ENCODE results near the gene NUMA1.

DNA sequence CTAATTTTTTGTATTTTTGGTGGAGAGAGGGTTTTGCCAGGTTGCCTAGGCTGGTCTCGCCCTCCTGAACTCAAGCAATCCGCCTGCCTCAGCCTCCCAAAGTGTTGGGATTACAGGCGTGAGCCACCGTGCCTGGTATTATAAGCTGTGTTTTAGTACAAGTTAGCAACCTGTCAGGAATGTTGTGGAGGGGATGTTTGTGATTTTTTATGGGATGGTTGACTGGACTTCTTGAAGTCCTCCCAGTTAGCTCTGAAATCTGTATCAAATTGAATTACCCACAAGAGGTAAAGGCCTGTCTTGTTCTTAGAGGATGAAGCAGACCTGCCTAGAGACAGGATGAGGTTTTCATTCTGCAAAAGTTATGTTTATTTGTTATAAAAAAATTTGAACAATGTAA, 115.7 kb downstream of the NUMA1 start:
- TF ChIP-seq TEAD4 (IDR thresholded peaks at IDR 0.05; ENCODE audit: low read depth, low read length) = no peak
- TF ChIP-seq, protein P1, sequence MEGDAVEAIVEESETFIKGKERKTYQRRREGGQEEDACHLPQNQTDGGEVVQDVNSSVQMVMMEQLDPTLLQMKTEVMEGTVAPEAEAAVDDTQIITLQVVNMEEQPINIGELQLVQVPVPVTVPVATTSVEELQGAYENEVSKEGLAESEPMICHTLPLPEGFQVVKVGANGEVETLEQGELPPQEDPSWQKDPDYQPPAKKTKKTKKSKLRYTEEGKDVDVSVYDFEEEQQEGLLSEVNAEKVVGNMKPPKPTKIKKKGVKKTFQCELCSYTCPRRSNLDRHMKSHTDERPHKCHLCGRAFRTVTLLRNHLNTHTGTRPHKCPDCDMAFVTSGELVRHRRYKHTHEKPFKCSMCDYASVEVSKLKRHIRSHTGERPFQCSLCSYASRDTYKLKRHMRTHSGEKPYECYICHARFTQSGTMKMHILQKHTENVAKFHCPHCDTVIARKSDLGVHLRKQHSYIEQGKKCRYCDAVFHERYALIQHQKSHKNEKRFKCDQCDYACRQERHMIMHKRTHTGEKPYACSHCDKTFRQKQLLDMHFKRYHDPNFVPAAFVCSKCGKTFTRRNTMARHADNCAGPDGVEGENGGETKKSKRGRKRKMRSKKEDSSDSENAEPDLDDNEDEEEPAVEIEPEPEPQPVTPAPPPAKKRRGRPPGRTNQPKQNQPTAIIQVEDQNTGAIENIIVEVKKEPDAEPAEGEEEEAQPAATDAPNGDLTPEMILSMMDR (IDR thresholded peaks at IDR 0.05; ENCODE audit: control extremely low read depth in 1 of 3, insufficient read depth in 1 of 3, low read depth in 1 of 3, low read length in 3 of 3) = no peak
